IPS-18a (cell line): ENCODE measurements around the gene ELF2.
"Not testable (repeated sequence)": the region's sequence is repeated elsewhere in the genome, so short reads cannot be mapped to it uniquely, and the experiment has no call there.

Experiments used
- H3K27ac ChIP-seq: one replicate; pipeline ENCODE4 v1.5.1; 2013; ENCODE audit warnings: low read length
- H3K27me3 ChIP-seq: one replicate; pipeline ENCODE4 v1.6.1; 2013; ENCODE audit warnings: mild to moderate bottlenecking, low read length; ENCODE audit not compliant: control insufficient read depth, insufficient read depth
- H3K36me3 ChIP-seq: one replicate; pipeline ENCODE4 v1.6.1; 2013; ENCODE audit warnings: low read depth, low read length; ENCODE audit not compliant: control insufficient read depth
- H3K4me1 ChIP-seq: one replicate; pipeline ENCODE4 v1.6.1; 2013; ENCODE audit warnings: low read depth, low read length; ENCODE audit not compliant: control insufficient read depth
- H3K4me3 ChIP-seq: one replicate; pipeline ENCODE4 v1.5.1; 2013; ENCODE audit warnings: low read length
- H3K9ac ChIP-seq: one replicate; pipeline ENCODE4 v1.6.1; 2013; ENCODE audit warnings: mild to moderate bottlenecking, low read length, moderate library complexity
- H3K9me3 ChIP-seq: one replicate; pipeline ENCODE4 v1.6.1; 2013; ENCODE audit warnings: low read depth, low read length; ENCODE audit not compliant: control insufficient read depth

The ELF2 gene

DNA sequence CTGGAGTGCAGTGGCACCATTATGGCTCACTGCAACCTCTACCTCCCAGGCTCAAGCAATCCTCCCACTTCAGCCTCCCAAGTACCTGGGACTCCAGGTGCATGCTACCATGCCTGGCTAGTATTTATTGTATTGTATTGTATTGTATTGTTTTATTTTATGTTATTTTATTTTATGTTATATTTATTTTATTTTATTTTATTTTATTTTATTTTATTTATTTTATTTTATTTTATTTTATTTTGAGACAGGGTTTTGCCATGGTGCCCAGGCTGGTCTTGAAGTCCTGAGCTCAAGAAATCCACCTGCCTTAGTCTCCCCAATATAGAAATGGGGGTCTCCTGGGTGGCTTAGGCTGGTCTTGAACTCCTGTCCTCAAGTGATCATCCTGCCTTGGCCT, 42.6 kb downstream of the ELF2 start:
- no peak overlapping the region for H3K27ac ChIP-seq
- no peaks in the 10 kb centered on the region for H3K9me3 ChIP-seq
- H3K9ac ChIP-seq: no peak overlapping the region
- H3K4me3 ChIP-seq: no peak overlapping the region
- no peaks in the 10 kb centered on the region for H3K27me3 ChIP-seq
- peaks cover 8% of the 10 kb centered on the region for H3K36me3 ChIP-seq
- peaks cover 11% of the 10 kb centered on the region for H3K4me1 ChIP-seq

DNA sequence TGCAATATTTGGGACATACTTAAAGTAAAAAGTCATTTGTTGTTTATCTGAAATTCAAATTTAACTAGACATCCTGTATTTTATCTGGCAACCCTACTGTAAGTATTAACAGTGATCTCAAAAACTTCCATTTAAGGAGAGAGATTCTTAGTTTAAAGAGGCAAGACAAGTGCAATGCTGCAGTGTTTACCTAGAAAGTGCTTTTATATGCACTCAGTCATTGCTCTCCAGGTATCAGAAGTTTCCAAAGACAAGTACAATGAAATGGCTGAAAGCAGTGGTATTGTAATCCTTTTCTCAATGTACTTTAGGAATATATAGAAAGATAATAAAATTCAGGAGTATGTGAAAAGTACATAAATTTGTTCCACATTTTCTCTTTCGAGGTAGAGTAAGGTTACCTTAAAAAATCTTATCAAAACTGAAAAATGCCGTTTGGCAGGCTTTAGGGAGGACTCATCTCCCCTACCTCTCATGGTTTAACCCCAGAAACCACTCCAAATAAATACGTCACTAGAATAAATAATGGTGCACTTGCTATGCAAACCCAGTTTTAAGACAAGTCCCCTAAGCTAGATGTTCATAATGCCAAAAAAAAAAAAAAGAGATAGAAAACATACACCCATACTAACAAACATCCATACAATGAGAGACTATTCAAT, 45.7 kb downstream of the ELF2 start:
- peaks cover 11% of the 10 kb centered on the region for H3K4me1 ChIP-seq
- no peak overlapping the region for H3K9ac ChIP-seq
- no peak overlapping the region for H3K27ac ChIP-seq
- no peaks in the 10 kb centered on the region for H3K9me3 ChIP-seq
- no peak overlapping the region for H3K4me3 ChIP-seq
- no peaks in the 10 kb centered on the region for H3K27me3 ChIP-seq
- no peaks in the 10 kb centered on the region for H3K36me3 ChIP-seq

DNA sequence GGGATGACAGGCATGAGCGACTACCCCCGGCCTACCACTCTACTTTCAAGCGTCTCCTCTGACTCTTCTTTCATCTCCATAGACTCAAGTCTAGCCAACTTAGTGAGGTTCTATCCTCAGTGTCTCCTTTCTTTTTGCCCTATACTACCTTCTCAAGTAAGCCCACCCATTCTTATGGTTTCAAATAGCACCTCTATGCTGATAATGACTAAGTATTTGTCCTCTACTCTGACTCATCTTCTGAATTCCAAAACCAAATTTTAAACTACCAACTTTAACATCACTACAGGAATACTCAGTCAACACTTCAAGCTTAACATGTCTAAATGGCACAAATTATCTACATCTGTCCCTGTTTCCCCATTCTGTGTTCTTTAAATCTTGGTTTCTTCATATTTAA, 47.8 kb downstream of the ELF2 start:
- peaks cover 11% of the 10 kb centered on the region for H3K4me1 ChIP-seq
- no peaks in the 10 kb centered on the region for H3K9me3 ChIP-seq
- H3K27me3 ChIP-seq: no peaks in the 10 kb centered on the region
- no peak overlapping the region for H3K27ac ChIP-seq
- H3K9ac ChIP-seq: no peak overlapping the region
- peaks cover 5% of the 10 kb centered on the region for H3K36me3 ChIP-seq
- no peak overlapping the region for H3K4me3 ChIP-seq

DNA sequence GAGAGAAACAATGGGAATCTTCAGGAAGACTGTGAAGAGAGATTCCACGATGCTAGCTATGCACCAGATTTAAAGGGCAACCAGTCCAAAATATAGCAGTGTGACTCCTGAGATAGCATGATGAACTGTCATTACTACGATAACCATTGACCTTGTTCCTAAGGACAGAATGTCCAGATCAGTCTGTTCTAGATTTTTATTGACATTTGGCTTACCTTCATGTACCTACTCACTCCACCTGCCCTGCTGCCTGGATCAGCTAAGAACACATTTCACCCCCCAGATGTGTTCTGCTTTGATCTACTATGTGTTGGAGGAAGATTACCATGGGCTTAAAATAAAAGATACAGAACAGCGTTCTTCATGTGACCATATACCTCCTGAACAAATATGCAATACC, 50.1 kb downstream of the ELF2 start:
- no peak overlapping the region for H3K4me3 ChIP-seq
- H3K27me3 ChIP-seq: no peaks in the 10 kb centered on the region
- H3K9ac ChIP-seq: no peak overlapping the region
- peaks cover 11% of the 10 kb centered on the region for H3K4me1 ChIP-seq
- H3K27ac ChIP-seq: no peak overlapping the region
- H3K9me3 ChIP-seq: no peaks in the 10 kb centered on the region
- peaks cover 5% of the 10 kb centered on the region for H3K36me3 ChIP-seq

DNA sequence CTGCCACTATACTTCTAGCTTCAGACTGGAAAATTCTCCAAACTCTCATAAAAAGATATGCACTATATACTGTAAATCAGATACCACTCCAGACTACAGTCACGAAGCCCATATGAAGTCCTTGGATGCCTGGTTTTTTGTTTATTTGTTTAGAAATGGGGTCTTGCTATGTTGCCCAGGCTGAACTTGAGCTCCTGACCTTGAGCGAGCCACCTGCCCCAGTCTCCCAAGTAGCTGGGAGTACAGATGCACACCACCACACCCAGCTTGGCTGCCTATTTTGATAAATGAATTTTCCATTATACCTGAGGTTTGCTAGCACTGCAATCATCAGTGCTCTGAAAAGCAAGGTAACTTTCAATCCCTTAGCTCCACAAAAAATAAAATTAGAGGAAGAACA, 53.1 kb downstream of the ELF2 start:
- no peaks in the 10 kb centered on the region for H3K4me1 ChIP-seq
- H3K9me3 ChIP-seq: no peaks in the 10 kb centered on the region
- peaks cover 5% of the 10 kb centered on the region for H3K36me3 ChIP-seq
- H3K27me3 ChIP-seq: no peaks in the 10 kb centered on the region
- no peak overlapping the region for H3K4me3 ChIP-seq
- H3K27ac ChIP-seq: no peak overlapping the region
- H3K9ac ChIP-seq: no peak overlapping the region

DNA sequence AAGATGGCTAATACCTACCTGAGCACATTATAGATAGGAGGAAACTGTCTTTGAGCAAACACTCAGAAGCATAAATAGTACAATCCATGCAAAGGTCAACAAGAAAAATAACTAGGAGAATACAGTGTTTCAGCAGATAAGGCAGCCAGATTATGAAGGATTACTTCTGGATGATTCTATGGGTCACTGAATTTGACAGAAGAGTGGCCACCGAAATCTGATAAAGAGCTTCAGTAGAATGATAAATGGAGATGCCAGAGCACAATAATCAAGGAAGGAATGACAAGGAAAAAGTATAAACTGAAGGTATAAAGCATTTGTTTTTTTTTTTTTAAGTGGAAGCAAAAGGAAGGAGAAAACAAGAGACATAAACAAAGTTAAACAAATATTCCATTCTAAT, 58.7 kb downstream of the ELF2 start:
- H3K36me3 ChIP-seq: no peaks in the 10 kb centered on the region
- H3K27me3 ChIP-seq: no peaks in the 10 kb centered on the region
- H3K9me3 ChIP-seq: no peaks in the 10 kb centered on the region
- no peaks in the 10 kb centered on the region for H3K4me1 ChIP-seq
- H3K4me3 ChIP-seq: no peak overlapping the region
- no peak overlapping the region for H3K27ac ChIP-seq
- H3K9ac ChIP-seq: no peak overlapping the region

DNA sequence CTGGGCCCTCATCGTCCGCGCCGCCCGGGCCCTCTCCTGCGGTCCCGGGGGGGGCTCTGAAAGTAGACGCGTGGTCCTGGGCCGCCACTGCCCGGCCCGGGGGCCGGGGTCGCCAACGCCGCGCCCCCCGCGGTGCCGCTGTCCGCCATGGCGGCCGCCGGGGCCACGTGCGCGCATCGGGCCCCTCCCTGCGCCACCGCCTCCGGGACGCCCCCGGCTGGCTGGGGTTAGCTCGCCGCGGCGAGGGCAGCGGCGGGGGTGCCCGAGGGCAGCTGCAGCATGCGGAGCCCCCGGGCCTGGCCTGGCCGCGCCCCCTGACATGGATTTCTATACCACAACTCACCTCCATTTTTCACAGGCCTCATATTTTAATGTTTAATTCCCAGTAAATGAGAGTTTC, 61.8 kb downstream of the ELF2 start:
- no peaks in the 10 kb centered on the region for H3K36me3 ChIP-seq
- no peak overlapping the region for H3K4me3 ChIP-seq
- no peaks in the 10 kb centered on the region for H3K4me1 ChIP-seq
- no peak overlapping the region for H3K9ac ChIP-seq
- H3K27ac ChIP-seq: no peak overlapping the region
- no peaks in the 10 kb centered on the region for H3K27me3 ChIP-seq
- no peaks in the 10 kb centered on the region for H3K9me3 ChIP-seq

DNA sequence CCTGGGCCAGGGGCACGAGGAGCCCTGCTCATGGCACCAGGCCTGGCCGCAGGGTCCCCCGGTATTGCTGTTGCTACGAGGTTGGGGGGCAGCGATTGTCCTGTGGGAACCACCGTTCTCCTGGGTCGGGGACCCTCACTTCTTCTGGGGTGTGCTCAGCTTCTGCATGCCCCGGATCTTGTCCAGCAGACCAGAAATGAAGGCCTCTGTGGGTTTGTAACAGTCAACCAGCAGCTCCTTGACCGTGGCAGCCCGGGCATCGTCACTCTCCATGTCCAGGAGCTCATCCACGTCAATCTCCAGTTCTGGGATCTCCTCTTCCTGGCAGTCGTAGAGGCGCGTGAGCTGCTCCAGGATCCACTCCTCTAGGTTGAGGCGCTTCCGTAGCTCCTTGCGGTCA, 62.2 kb downstream of the ELF2 start:
- H3K4me3 ChIP-seq, H3K4me1 ChIP-seq: not testable (repeated sequence)

DNA sequence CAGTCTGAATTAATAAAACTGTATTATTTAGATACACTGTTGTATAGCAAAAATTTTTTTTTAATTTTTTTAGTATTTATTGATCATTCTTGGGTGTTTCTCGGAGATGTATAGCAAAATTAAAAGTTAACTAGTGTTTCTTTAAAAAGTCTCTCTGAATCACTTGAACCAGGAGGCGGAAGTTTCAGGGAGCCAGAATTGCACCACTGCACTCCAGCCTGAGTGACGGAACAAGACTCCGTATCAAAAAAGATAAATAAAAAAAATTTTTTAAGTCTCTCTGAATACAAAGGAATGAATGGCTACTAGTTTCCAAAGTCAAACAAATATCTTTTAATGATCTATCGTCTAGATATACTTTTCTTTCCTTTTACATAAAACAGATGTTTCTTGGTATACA, 64.4 kb downstream of the ELF2 start:
- Histone ChIP-seq H3K27ac (no peak overlapping the region), H3K4me1 (peaks cover 3% of the 10 kb centered on the region), H3K4me3 (no peak overlapping the region)

More for the DNA sequence above, 62.2 kb downstream of the ELF2 start:
- not testable (repeated sequence) for H3K9ac ChIP-seq, H3K36me3 ChIP-seq, H3K27me3 ChIP-seq, H3K27ac ChIP-seq, H3K9me3 ChIP-seq

DNA sequence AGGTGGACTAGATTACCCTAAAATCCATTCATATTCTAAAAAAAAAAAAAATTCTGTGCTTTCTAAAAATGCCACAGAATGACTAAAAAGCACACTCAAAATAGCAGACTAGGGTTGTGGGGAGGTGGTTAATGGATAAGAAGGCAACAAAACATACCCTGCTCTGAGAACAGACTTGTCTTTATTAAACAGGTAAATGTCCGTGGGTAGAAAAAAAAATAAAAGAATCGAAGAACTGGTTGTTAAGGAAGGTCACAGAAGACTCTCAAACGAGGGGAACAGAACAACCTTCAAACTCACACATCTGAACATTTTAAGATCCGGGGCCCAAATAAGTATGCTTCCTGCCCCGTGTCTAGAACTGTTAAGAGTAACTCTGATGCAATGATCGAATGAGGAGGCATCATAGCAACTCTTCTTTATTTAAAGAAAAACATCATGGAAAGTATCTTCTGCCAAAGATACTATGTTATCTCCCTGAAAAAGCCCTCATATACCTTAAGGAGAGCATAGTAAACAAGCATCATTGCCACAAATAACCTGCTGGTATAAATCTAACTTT, 68.4 kb downstream of the ELF2 start:
- H3K9ac ChIP-seq: no peak overlapping the region
- H3K9me3 ChIP-seq: no peaks in the 10 kb centered on the region

More for the DNA sequence above, 64.4 kb downstream of the ELF2 start:
- Histone ChIP-seq H3K9ac (no peak overlapping the region), H3K27me3 (no peaks in the 10 kb centered on the region), H3K36me3 (no peaks in the 10 kb centered on the region), H3K9me3 (no peaks in the 10 kb centered on the region)

DNA sequence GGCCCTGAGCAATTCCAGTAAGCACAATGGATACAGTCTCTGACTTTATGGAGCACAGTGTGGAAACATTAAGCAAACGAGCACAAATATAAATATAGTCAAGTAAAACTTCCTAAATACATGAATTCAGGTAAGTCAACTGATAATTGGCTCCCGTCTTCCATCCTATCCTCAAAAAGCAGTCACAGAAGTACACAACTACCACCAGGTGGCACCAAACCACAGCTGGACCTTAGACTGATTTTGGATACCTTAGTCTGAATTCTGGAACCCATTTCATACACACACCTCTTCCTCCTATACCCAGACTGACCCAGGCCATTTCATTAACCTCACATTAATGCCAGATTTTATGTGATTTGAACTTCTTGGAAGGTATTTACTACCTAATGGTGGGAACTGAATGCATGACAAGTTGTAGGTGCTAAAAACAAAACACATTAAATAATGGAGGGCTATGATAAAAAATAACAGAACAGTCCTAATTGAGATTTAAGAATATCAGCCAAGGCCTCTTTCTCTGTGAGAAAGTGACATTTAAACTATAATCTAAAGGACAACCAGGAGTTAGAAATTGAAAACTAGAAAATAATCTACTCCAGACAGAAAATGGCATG, 77.5 kb downstream of the ELF2 start:
- Histone ChIP-seq H3K4me1 (no peaks in the 10 kb centered on the region), H3K9ac (no peak overlapping the region), H3K27me3 (no peaks in the 10 kb centered on the region), H3K27ac (no peak overlapping the region), H3K9me3 (no peaks in the 10 kb centered on the region), H3K4me3 (no peak overlapping the region), H3K36me3 (no peaks in the 10 kb centered on the region)

More for the DNA sequence above, 68.4 kb downstream of the ELF2 start:
- H3K4me3 ChIP-seq: no peak overlapping the region
- H3K27me3 ChIP-seq: no peaks in the 10 kb centered on the region
- H3K36me3 ChIP-seq: no peaks in the 10 kb centered on the region
- H3K4me1 ChIP-seq: peaks cover 3% of the 10 kb centered on the region
- H3K27ac ChIP-seq: no peak overlapping the region

DNA sequence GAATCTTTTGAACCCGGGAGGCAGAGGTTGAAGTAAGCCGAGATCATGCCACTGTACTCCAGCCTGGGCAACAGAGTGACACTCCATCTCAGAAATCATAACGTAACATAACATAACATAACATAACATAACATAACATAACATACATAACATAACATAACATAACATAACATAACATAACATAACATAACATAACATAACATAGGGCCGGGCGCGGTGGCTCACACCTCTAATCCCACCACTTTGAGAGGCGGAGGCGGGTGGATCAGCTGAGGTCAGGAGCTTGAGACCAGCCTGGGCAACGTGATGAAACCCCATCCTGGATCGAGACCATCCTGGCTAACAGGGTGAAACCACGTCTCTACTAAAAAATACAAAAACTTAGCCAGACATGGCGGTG, 84.7 kb downstream of the ELF2 start:
- Histone ChIP-seq H3K27ac (no peak overlapping the region), H3K27me3 (no peaks in the 10 kb centered on the region), H3K4me1 (no peaks in the 10 kb centered on the region), H3K9ac (no peak overlapping the region), H3K4me3 (no peak overlapping the region), H3K9me3 (no peaks in the 10 kb centered on the region), H3K36me3 (no peaks in the 10 kb centered on the region)
